Stimulated activated CD4-positive, alpha-beta T cell treated with anti-CD3 and anti-CD28 coated beads, TNF-alpha, amount 100 ng/mL, for 48 hours (primary cell): ENCODE results near the gene IER3.

Experiments used
- DNase-seq, 3 donors: peaks; one replicate each; pipeline ENCODE4 v3.0.0-alpha.2; 2020; ENCODE audit warnings: low read depth in 3 of 3

Gene IER3

GRCh38 chr6:30744054-30744805 is at the start of gene IER3:
Gene IER3, minus strand, starts transcription at chr6:30744547. Its CDS starts 29 bp downstream, at chr6:30744518.
- peak; percentile 77 to 85 (median 83) for DNase-seq

GRCh38 chr6:30793521-30794194 is 49.3 kb upstream of the IER3 start:
- DNase-seq: no peak

GRCh38 chr6:30792786-30793185 is 48.4 kb upstream of the IER3 start:
- no peak for DNase-seq

GRCh38 chr6:30790724-30791383 is 46.5 kb upstream of the IER3 start:
- no peak for DNase-seq

GRCh38 chr6:30789606-30790005 is 45.3 kb upstream of the IER3 start:
- DNase-seq: no peak

- DNase-seq: no peak
Measured at GRCh38 chr6:30787954-30788353, 43.6 kb upstream of the IER3 start.

- no peak for DNase-seq
Measured at GRCh38 chr6:30782425-30783014, 38.2 kb upstream of the IER3 start.

- no peak for DNase-seq
Measured at GRCh38 chr6:30781743-30782424, 37.5 kb upstream of the IER3 start.

GRCh38 chr6:30781395-30781742 is 37.0 kb upstream of the IER3 start:
- DNase-seq: no peak

- no peak for DNase-seq
Measured at GRCh38 chr6:30780642-30780920, 36.2 kb upstream of the IER3 start.

GRCh38 chr6:30779850-30780641 is 35.7 kb upstream of the IER3 start:
- no peak for DNase-seq

- DNase-seq: no peak
Measured at GRCh38 chr6:30778001-30778635, 33.8 kb upstream of the IER3 start.

GRCh38 chr6:30777155-30777485 is 32.8 kb upstream of the IER3 start:
- no peak for DNase-seq

- DNase-seq: no peak
Measured at GRCh38 chr6:30776390-30777154, 32.2 kb upstream of the IER3 start.

GRCh38 chr6:30775104-30775503 is 30.8 kb upstream of the IER3 start:
- no peak for DNase-seq

GRCh38 chr6:30774701-30775100 is 30.4 kb upstream of the IER3 start:
- DNase-seq: no peak

GRCh38 chr6:30770592-30770991 is 26.2 kb upstream of the IER3 start:
- no peak for DNase-seq

GRCh38 chr6:30769853-30770524 is 25.6 kb upstream of the IER3 start:
- DNase-seq: no peak

- peak; percentile 67 to 84 (median 73) for DNase-seq
Measured at GRCh38 chr6:30769088-30769852, 24.9 kb upstream of the IER3 start.
